Measurements from ENCODE around the gene RAB40C. TPM values are rescaled to one million over a fixed set of nuclear protein-coding genes. Genes with fewer than 3 reads are reported as not detected.

The RAB40C gene
- total and polyA plus RNA-seq, 10 of the 15 experiments (the other 5 are each of a cell fraction or from before 2014, with no cell fraction given): 0.06 to 12.8 (median 4.6) TPM

- TF ChIP-seq ZNF274 (IDR thresholded peaks at IDR 0.05; ENCODE audit: insufficient read depth, insufficient read length) (no peak), SMAD5 (IDR thresholded peaks at IDR 0.05; ENCODE audit: low read depth) (no peak), RBBP5 (conservative IDR thresholded peaks at IDR 0.05) (no peak), TAF1 (IDR thresholded peaks at IDR 0.05; ENCODE audit: borderline replicate concordance, low read depth, low read length) (no peak), NFYA (IDR thresholded peaks at IDR 0.05; ENCODE audit: borderline replicate concordance, low read depth, low read length) (no peak)
Observed at GRCh38 chr16:619476-620100, 29.7 kb downstream of the RAB40C start (continued).

- H3K4me1 ChIP-seq (ENCODE audit: control insufficient read depth, insufficient read depth, low read length): no peaks in the 10 kb centered on the region
- no peaks in the 10 kb centered on the region; the same call in 1 of the 2 replicates for H4K20me1 ChIP-seq (ENCODE audit: control insufficient read depth, insufficient read depth)
- CTCF ChIA-PET: no interaction called here
- FAIRE-seq: no peak
- H3K4me2 ChIP-seq (ENCODE audit: control insufficient read depth, insufficient read depth): no peak overlapping the region
- whole genome bisulfite sequencing (ENCODE audit: insufficient coverage, insufficient replicate concordance, low lambda C conversion rate, missing lambda C conversion rate): 89% methylated on average over 26 of the region's 41 CpGs
- H3K79me2 ChIP-seq (ENCODE audit: control insufficient read depth, insufficient read depth, low read length): no peaks in the 10 kb centered on the region
- SMC1A ChIA-PET (ENCODE audit: uncharacterized antibody, unreplicated experiment): no interaction called here
- no peak overlapping the region for H2AFZ ChIP-seq (ENCODE audit: control insufficient read depth, low read depth, low read length)
- no peaks in the 10 kb centered on the region for H3K27me3 ChIP-seq (replicated peaks in 1 of 2; ENCODE audit: control insufficient read depth in 2 of 2, insufficient read depth in 2 of 2, low read length in 1 of 2)
- RAD21 ChIA-PET (ENCODE audit: unreplicated experiment): no interaction called here
- ATAC-seq: no peak
- no TSS peak for BruUV-seq (replicated peaks)
- TF ChIP-seq RCOR1 (conservative IDR thresholded peaks at IDR 0.05; ENCODE audit: low read depth, low read length): no peak
- no peak for TF ChIP-seq ZBED1 (IDR thresholded peaks at IDR 0.05; ENCODE audit: borderline replicate concordance)
- TF ChIP-seq USF2 (IDR thresholded peaks at IDR 0.05; ENCODE audit: borderline replicate concordance, low read depth, low read length): no peak
- TF ChIP-seq ZNF592 (IDR thresholded peaks at IDR 0.05): no peak
- no peak for TF ChIP-seq PKNOX1 (IDR thresholded peaks at IDR 0.05)
- TF ChIP-seq NR2C1 (IDR thresholded peaks at IDR 0.05): no peak
- TF ChIP-seq GATAD2B (conservative IDR thresholded peaks at IDR 0.05; ENCODE audit: low read depth): no peak
- no peak for TF ChIP-seq SMAD1 (IDR thresholded peaks at IDR 0.05; ENCODE audit: low read depth, partially characterized antibody)
- no peak for TF ChIP-seq TCF7 (IDR thresholded peaks at IDR 0.05; ENCODE audit: borderline replicate concordance)
- no peak for TF ChIP-seq IRF4 (IDR thresholded peaks at IDR 0.05; ENCODE audit: low read depth, low read length)
- no peak for TF ChIP-seq ZNF24 (IDR thresholded peaks at IDR 0.05)
- POLR2A ChIA-PET: no interaction called here
- intact Hi-C loops (cut with micrococcal nuclease; ENCODE audit: unreplicated experiment) (no loop called here), in situ Hi-C loops (cut with MboI) (no loop called here)
- no peak overlapping the region for H3K9ac ChIP-seq (ENCODE audit: control insufficient read depth, insufficient read depth, low read length)
- H3K27ac ChIP-seq (ENCODE audit: control insufficient read depth, insufficient read depth): no peak overlapping the region
- no peak for DNase-seq (ENCODE audit: low read depth, low spot score)
- H3K36me3 ChIP-seq (ENCODE audit: control insufficient read depth in 2 of 2, insufficient read depth in 2 of 2, low read length in 1 of 2): no peaks in the 10 kb centered on the region
- no peaks in the 10 kb centered on the region for H3K9me3 ChIP-seq (replicated peaks; ENCODE audit: control insufficient read depth, insufficient read depth, low read length)
- no peak overlapping the region for H3K4me3 ChIP-seq
Observed at GRCh38 chr16:620700-621525, 31.0 kb downstream of the RAB40C start.
